OCI-M2 (cell line): ENCODE data around the gene SLC2A9.
"Not testable (repeated sequence)": the region's sequence is repeated elsewhere in the genome, so short reads cannot be mapped to it uniquely, and the experiment has no call there.

Experiments used
- DNase-seq: peaks from one replicate; lab custom pipeline; 2025; ENCODE audit not compliant: unreplicated experiment; lab: John Stamatoyannopoulos, UW

The SLC2A9 gene

DNA sequence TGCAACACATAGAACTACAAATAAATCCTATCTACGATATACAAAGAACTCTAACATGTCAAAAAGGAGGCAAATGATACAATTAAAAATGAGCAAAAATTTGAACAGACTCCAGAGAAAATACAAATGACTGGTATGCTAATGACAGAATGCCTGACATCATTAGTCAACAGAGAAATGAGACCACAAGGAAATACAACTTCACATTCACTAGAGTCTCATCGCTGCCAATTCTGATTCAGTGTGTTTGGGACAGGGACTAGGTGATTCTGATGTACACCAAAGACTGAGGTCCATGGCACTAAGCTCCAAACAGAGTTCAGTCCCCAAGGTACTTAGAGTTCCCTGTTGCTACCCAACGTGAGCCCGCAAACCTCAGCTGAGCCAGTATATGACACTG lies 23.4 kb downstream of the SLC2A9 start:
- DNase-seq, result no peak

DNA sequence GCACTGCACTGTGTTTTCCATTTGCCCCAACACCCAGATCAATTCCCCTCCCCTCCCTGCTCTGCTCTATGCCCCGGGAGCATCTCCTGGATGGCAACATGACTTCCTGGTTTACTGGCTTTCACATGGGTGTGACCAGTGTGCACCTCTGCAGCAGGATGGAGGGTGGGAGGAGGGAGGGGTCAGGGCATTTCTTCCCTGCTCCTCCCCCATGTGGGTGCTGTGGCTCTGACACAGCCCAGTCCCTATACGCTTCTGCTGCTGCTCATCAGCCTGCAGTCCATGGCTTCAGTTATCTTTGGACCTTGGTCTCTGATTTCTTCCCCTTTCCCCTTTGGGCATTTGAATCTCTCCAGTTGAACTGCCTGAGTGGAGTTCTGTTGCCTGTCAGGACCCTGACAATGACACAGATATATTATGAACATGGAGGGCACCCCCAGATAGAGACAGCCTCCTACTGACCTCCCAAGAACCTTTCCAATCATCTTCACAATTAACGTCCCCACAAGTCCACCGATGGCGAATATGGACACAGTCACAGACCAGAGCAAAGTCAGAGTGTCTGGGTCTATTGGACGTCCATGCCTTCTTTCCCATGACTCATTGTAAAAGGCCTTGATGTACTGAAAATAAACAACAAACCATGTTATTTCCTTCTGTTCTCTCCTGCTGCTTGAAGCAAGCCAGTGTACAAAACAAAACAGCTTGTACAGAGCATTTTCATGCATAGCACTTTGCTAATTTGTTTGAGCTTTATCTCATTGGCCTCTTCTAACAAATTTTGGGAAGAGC lies 24.8 kb downstream of the SLC2A9 start:
- no peak for DNase-seq

DNA sequence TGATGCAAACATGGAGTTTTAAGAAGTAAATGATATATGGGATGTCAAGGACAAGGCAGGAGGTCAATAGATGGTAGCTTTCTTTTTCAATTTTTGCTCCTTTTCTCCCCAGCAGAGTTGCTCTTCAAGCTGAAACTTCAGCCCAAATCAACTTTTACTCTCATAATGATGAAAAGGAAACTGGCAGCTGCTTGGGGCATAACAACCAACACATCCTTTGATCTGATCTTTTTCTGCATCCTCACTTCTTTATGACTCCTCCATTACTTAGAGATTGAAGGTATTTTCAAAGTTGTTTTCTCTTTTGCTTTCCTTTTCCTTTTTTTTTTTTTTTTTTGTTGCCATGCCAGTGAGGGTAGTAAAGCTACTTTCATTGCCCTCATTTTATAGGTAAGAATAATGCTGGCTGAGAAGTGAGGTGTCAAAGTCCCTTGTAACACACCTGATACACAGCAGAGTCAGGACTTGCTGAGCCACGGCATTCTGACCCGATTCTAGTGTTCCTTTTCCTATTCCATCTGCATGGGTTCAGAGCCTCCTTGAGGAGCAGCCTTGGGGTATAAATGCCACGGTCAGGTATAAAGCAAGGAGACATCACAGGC lies 26.9 kb downstream of the SLC2A9 start:
- DNase-seq, result no peak

DNA sequence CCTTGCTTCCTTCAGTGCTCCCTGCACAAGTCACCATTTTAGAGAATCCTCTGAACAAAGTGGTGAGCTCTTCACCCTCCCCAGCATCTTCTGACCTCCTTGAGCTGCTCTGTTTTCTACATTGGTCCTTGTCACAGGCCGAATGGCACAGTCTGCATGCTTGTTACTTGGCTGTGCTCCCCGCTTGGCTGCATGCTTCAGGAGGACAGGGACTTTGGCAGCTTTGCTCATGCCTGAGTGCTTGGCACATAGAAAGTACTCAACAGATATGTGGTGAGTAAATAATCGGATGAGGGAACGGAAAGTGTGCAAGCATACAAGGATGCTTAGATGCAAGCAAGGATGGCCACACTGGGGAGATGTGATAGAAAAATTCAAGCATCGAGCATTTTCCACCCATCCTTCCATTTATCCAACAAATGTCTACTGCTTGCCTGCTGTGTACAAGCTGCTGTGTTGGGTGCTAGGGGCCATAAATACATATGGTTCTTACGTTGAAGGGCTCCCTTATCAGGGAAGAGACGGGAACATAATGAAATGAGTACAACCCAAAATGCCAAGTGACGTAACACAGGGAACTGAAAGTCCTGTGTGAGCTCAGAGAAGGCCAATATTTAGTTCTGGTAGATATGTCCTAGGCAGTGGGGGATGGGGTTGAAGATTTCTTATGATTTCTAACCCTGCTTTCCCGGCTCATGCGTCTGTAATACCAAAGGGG lies 31.2 kb downstream of the SLC2A9 start:
- DNase-seq, result no peak

DNA sequence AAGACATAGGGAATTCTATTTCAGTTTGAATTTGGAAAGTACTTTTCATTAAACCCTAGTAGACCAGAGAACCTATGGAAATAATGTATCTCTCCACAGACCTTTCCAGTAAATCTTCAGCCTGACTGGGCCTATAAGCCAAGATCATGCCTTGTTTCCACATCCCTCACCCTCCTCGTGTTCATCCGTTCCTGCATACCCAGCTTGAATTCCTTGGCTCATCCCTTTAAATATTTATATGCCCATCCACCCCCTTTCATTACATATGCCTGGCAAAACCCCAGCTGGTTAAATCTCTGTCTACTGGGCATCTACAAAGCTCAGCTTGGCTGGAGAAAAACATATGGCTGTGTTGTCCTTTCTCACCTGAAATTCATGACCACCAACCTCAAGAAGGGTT lies 32.4 kb downstream of the SLC2A9 start:
- no peak for DNase-seq

DNA sequence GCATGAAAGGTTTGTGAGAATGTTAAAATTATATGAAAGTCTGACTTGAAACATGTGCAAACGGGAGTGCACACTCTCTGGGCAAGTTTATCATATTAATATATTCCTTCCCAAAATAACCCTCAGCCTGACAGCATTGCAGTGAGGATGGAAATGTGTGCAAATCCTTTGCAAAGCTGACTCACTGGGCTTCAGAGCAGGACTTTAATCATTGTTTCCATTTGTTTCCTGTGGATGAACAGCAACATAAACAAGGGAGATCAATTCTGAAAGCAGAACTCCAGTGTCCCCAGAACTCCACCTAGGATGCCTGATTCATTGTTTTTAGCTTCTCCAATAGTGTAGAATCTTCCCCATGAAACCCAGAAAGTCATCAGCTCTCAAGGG lies 32.9 kb downstream of the SLC2A9 start:
- DNase-seq, result no peak

DNA sequence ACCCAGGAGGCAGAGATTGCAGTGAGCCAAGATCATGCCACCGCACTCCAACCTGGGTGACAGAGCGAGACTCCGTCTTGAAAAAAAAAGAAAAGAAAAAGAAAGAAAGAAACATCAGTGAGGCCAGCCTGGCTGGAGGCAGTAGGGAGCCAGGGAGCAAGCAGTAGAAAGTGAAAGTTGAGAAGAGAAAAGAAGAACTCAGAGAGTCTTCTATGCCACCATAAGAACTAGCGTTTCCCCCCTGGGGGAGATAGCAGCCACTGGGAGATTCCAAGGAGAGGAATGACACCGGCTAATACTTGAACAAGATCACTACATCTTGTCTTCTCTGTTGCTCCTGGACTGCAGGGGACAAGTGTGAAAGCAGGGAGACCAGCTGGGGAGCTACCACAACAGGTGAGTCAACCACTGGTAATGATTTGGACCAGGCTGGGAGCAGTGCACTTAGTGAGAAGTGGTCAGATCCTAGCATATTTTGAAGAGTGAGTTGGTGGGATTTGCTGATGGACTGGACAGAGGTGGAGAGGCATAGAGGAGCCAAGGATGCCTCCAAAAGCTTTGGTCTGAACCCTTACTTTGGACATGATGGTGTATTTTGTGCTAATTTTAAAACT lies 33.4 kb downstream of the SLC2A9 start:
- no peak for DNase-seq

DNA sequence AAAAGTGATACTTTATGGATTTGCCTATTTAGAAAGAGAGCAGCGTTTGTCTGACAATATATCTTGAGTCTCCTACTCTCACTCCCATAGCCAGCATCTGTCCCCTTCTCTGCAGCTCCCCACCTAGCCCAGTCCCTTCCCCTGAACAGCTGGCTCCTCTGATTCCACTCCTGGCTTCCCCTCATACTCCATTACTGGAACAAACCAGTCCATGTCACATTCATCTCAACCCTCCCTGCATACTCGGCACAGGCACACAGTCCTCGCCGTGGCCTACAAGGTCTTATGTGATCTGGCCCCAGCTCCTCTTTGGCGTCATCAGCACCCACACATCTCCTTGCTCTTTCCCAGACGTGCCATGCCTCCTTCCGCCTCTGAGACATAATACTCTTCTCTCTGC lies 36.7 kb downstream of the SLC2A9 start:
- DNase-seq, result no peak

DNA sequence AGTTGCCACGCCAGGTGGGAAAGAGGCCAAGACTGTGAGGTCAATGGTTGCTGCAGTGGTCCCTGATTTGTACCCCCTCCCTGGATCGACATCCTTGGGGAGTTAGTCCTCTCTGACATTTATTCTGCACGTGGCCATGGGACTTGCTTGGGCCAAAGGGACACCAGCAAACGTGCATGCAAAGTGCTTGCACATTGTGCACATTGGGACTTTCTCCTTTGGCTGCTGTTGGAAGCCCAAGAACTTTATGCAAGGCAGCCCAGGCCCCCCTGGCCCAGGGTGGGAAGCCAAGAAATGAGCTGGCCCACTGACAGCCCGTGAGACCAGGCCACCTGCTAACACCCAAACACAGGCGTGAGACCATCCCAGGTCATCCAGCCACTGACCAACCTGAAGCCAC lies 38.1 kb downstream of the SLC2A9 start:
- DNase-seq, result no peak

DNA sequence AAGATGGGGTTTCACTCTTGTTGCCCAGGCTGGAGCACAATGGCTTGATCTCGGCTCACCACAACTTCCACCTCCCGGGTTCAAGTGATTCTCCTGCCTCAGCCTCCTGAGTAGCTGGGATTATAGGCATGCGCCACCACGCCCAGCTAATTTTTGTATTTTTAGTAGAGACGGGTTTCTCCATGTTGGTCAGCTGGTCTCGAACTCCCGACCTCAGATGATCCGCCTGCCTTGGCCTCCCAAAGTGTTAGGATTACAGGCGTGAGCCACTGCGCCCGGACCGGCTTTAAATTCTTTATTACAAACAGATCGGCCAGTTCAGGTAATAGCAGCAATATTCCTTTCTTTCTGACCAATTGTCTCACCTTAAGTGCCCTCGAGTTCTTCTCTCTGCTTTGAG lies 39.4 kb downstream of the SLC2A9 start:
- not testable (repeated sequence) for DNase-seq

DNA sequence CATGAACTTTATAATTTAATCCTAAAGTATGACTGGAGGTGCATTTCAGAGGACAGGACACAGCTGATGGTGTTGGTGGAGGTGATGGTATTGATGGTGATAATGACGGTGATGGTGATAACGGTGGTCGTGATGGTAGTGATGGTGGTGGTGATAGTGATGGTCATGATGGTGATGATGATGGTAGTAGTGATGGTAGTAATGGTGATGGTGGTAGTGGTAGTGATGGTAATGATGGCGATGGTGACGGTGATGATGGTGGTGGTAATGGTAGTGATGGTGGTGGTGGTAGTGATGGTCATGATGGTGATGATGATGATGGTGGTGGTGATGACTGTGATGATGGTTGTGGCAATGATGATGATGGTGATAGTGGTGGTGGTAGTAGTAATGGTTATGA lies 40.4 kb downstream of the SLC2A9 start:
- DNase-seq, result no peak

DNA sequence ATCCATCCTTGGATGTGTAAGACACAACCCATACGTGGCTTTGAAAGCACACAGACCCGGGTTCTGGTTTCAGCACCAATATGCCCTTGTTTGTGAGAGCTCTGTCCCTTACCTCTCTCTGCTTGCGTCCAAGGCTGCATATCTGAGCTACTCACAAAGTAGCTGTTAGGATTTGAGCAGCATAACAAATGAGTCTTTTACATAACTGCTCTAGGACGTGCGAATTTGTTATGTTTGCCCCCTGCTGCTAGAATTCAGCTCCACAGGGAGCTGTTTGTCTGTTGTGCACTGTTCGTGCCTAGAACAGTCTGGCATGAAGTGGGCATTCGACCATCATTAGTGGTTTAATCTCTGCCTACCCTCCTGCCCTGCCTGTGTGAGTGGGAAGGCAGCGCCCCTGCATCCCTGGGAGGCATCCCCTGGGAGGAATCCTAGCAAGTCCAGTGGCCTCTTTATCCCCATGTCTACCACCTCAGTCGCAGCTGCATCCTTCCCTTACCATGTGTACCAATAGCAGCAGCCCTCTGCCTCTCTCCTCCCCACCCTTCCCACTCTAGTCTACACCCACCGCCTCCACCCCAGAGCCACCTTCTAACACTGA lies 42.1 kb downstream of the SLC2A9 start:
- DNase-seq, result no peak

DNA sequence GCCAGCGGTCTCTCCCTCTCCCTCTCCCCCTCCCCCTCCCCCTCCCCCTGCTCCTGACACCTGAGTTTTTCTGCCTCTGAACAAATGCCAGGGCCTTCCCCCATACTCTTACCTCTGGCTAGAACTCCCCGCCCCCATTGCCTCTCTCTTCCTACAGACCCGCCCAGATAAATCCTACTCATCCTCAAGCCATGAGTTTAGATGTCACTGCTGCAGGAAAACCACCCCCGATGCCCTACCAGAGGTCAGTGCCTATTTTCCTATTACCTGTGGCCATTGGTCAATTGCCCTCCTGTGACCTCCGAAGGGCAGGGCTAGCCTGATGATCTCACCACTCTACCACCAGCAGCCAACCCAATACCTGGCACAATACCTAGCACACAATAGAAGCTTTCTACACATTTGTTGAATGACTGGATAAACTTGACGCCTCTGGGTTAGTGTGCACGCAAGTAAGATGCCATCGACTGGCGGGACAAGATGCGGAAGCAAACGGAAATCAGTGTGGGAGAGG lies 43.7 kb downstream of the SLC2A9 start:
- DNase-seq, result no peak

DNA sequence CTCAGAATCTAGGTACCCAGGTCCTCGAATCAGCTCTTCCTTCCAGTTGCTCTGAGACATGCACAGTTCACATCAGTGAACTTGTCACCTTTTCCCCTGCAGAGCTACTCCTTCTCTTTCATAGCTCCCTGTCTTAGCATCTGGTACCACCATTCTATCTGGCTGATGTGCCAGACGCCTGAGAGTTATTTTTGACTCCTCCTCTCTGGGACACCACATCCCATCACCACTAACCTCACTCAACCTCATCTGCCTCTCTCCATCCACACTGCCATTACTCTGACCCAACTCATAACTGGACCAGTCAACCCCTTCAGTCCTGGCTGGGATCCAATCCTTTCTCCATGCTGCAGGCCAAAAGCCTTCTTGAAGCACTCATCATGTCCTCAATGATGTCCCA lies 44.5 kb downstream of the SLC2A9 start:
- no peak for DNase-seq

DNA sequence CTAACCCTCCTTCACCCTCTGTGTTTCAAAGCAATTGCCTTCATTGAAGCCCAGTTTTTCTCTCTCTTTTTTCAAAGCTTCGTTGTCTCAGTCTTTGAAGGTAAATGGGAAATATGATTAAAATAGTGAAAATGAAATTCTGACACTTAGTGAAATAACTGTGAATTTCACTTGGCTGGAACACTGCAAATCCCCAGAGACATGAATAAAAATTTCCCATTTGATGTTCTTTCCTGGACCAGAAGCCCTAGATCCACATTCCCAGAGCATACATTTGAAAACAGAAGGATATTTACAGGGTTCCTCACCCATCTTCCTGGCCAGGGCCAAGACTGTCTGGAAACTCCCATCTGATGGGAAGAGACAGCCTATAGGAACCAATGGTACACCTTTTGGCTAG lies 45.0 kb downstream of the SLC2A9 start:
- DNase-seq, result no peak

DNA sequence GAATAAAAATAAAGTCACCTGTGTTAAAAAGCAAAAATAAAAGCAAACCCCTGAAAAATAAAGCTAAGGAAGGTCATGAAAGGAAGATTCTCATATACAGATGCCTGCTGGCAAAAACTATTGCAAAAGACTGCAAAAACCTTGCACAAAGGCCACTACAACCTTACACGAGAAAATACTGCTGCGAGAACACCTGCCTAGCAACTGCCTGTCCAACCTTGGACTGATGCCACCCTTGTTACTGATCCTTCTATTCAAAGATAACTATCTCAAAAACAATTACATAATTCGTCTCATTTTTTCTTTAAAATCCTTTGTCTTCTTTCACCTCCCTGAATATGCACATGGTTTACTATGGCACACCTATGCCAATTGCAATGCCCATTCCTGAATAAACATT lies 49.6 kb downstream of the SLC2A9 start:
- no peak for DNase-seq

DNA sequence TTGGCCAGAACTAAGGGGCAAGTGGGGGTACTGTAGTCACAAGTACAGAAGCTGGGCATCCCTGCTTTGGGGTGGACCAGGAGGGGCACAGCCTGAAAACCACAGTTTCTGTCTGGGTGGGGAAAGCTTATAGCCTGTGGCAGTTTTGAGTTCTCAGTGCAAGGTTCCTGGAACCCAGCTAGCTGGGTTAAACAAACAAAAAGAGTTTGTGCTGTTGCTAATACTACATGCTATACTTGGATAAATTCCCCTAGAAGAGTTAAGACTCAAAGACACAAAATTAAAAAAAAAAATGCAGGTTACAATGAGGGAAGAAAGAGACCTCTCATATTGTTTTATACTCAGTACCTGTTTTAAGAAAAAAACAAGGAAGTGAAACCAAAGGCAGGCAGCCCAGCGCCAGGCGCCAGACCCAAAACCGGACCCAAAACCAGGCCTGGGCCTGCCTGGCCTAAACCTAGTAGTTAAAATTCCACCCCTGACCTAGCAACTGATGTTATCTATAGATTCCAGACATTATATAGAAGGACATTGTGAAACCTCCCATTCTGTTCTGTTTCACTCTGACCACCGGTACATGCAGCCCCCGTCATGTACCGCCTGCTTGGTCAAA lies 50.8 kb downstream of the SLC2A9 start:
- DNase-seq, result no peak

DNA sequence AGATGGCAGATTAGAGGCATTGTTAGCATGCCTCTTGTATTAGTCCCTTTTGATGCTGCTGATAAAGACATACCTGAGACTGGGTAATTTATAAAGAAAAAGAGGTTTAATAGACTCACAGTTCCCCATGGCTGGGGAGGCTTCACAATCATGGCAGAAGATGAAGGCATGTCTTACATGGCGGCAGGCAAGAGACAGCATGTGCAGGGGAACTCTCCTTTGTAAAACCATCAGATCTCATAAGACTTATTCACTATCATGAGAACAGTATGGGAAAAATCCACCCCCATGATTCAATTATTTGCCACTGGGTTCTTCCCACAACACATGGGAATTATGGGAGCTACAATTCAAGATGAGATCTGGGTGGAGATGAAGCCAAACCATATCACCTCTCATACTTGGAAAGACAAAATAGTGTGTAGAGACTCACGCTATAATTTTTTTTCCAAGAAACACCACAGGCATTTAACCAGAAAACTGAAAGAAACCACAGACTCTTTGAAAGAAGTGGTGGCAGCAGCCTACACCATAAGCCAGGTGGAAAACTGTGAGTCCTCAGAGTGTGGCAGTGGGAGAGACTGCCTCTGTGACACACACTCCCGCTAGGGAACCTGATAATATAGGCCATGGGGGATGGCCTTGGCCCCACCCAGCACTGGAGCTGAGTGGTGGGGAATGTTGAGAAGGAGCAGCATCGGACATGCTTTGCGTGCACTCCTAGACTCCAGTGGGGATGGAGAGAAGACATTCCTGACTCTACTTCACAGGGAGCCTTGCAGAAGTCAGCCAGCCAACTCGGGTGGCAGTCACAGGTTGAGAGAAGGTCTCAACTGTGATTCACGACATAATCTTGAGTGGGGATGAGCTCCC lies 51.5 kb downstream of the SLC2A9 start:
- DNase-seq, result no peak

DNA sequence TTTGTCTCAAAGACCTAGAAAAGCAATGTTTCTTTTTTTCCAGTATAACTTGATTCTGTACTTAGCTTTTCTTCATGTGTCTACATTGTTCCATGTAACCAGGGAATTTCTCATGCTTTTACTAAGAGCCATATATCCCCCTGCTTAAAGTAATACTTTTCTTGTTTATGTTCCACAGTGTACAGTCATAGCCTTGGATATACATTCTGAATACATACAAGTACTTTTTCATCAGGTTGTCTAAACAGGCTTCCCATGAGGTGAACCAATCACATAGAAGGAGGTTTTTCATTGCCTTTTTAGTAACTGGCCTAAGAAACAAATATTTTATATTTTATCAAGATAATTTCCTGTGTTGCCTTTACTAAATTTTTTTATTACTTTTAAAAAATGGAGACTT lies 52.8 kb downstream of the SLC2A9 start:
- DNase-seq, result no peak

DNA sequence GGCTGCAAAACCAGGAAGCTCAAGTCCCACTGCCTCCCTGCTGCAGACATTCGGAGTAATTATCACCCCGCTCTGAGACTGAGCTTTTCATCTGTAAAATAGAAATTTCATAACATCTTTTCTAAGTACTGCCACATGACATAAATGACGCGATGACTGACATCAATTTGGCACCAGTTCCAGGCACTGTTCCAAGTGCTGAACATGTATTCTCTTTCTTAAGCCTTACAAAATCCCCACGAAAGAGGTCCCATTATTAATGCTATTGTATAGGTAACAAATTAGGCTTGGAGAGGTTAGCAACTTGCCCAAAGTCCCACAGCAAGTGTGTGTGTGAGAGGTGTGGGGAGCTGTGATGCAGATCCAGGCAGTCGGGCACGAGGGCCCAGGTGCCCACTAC lies 56.4 kb downstream of the SLC2A9 start:
- DNase-seq, result no peak
